GM12878 (cell line): ENCODE data around the gene MYO1E. TPM values are rescaled to one million over a fixed set of nuclear protein-coding genes. Genes with fewer than 3 reads are reported as not detected.

Experiments
- ATAC-seq: fragments of 200-7000 bp; cut with Tn5 transposase; 3 replicates; pipeline ENCODE4 v1.9.1; 2020; ENCODE audit warnings: mild to moderate bottlenecking, moderate library complexity
- BruUV-seq: library from RNA; stranded (reverse); fragments of 400-500 nt; replicated peaks from 2 replicates; lab custom pipeline; 2021; lab: Mats Ljungman, UMichigan
- CTCF ChIA-PET: fragments of 300-600 bp; sonication (Branson Sonifier 250); formaldehyde crosslinking; extraction: SDS; loops from one replicate; lab custom pipeline; 2021; ENCODE audit warnings: inconsistent platforms; lab: Yijun Ruan, JAX
- POLR2A ChIA-PET: fragments of 350-600 bp; formaldehyde crosslinking; extraction: SDS; loops from one replicate; lab custom pipeline; 2021; ENCODE audit warnings: inconsistent platforms; lab: Charles Lee
- RAD21 ChIA-PET: fragments of 300-600 bp; sonication (Branson Sonifier 250); formaldehyde crosslinking; loops from one replicate; lab custom pipeline; 2023; ENCODE audit warnings: antibody characterized with exemption; ENCODE audit not compliant: unreplicated experiment; lab: Charles Lee
- SMC1A ChIA-PET: fragments of 300-600 bp; sonication (Branson Sonifier 250); formaldehyde crosslinking; loops from one replicate; lab custom pipeline; 2023; ENCODE audit not compliant: unreplicated experiment, uncharacterized antibody; lab: Charles Lee
- DNase-seq: peaks from one replicate; pipeline ENCODE4 v3.0.0-alpha.2; 2011; ENCODE audit warnings: low read depth, low spot score
- FAIRE-seq: peaks from 3 replicates; lab custom pipeline; 2011; peaks lifted over from hg19 to GRCh38; lab: Jason Lieb, UNC
- H2AFZ ChIP-seq: 2 replicates; pipeline ENCODE4 v1.6.0; 2011; ENCODE audit warnings: low read depth, low read length, control low read depth; ENCODE audit not compliant: control insufficient read depth
- H3K27ac ChIP-seq: 2 replicates; pipeline ENCODE4 v1.5.1; 2011; ENCODE audit warnings: control low read depth; ENCODE audit not compliant: control insufficient read depth, insufficient read depth
- H3K27me3 ChIP-seq, 2 experiments: replicated peaks in 1 of 2; 2 replicates each; pipeline versions ENCODE4 v1.6.0 to v1.6.1; 2011; ENCODE audit warnings: low read length in 1 of 2; ENCODE audit not compliant: control insufficient read depth in 2 of 2, insufficient read depth in 2 of 2
- H3K36me3 ChIP-seq, 2 experiments: 2 replicates each; pipeline ENCODE4 v1.5.1; 2011; ENCODE audit warnings: low read length in 1 of 2; ENCODE audit not compliant: control insufficient read depth in 2 of 2, insufficient read depth in 2 of 2
- H3K4me1 ChIP-seq: 2 replicates; pipeline ENCODE4 v1.6.1; 2011; ENCODE audit warnings: mild to moderate bottlenecking, low read length, moderate library complexity, mixed read lengths; ENCODE audit not compliant: control insufficient read depth, insufficient read depth
- H3K4me2 ChIP-seq: 2 replicates; pipeline ENCODE4 v1.6.0; 2011; ENCODE audit warnings: control low read depth; ENCODE audit not compliant: control insufficient read depth, insufficient read depth
- H3K4me3 ChIP-seq: fragments of 200-600 bp; sonication (generic); 2 replicates; pipeline ENCODE4 v1.5.1; 2016
- H3K79me2 ChIP-seq: 2 replicates; pipeline ENCODE4 v1.6.0; 2011; ENCODE audit warnings: low read length; ENCODE audit not compliant: control insufficient read depth, insufficient read depth
- H3K9ac ChIP-seq: 2 replicates; pipeline ENCODE4 v1.8.0; 2011; ENCODE audit warnings: low read length, control low read depth, mixed read lengths; ENCODE audit not compliant: control insufficient read depth, insufficient read depth
- H3K9me3 ChIP-seq: replicated peaks from 3 replicates; pipeline ENCODE4 v1.5.1; 2011; ENCODE audit warnings: mild to moderate bottlenecking, low read length; ENCODE audit not compliant: control insufficient read depth, insufficient read depth
- H4K20me1 ChIP-seq: 2 replicates; pipeline ENCODE4 v1.6.0; 2011; ENCODE audit not compliant: control insufficient read depth, insufficient read depth
- BACH1 ChIP-seq: fragments of 450-650 bp; IDR thresholded peaks from 2 replicates; pipeline ENCODE4 v1.6.1; 2017; ENCODE audit warnings: mild to moderate bottlenecking, borderline replicate concordance
- CBFB ChIP-seq: IDR thresholded peaks from 2 replicates; pipeline ENCODE4 v1.6.1; 2016; ENCODE audit warnings: antibody characterized with exemption, low read depth
- CHD2 ChIP-seq: IDR thresholded peaks from 2 replicates; pipeline ENCODE4 v1.6.1; 2011; ENCODE audit warnings: low read depth, low read length, improper control_type of control experiment, borderline replicate concordance
- ESRRA ChIP-seq: IDR thresholded peaks from 2 replicates; pipeline ENCODE4 v1.6.1; 2012; ENCODE audit warnings: mild to moderate bottlenecking, low read length, improper control_type of control experiment
- FOS ChIP-seq: IDR thresholded peaks from 3 replicates; pipeline ENCODE4 v1.6.1; 2011; ENCODE audit warnings: borderline replicate concordance; ENCODE audit not compliant: insufficient read length; ENCODE audit errors: extremely low read depth
- KAT2A ChIP-seq: conservative IDR thresholded peaks from 2 replicates; pipeline ENCODE4 v1.6.1; 2011; ENCODE audit warnings: low read depth, low read length; ENCODE audit not compliant: control insufficient read depth
- NFYB ChIP-seq: IDR thresholded peaks from 2 replicates; pipeline ENCODE4 v1.6.1; 2011; ENCODE audit warnings: low read depth, mild to moderate bottlenecking, low read length, improper control_type of control experiment, moderate library complexity; ENCODE audit not compliant: insufficient read depth
- NKRF ChIP-seq: fragments of 450-650 bp; conservative IDR thresholded peaks from 2 replicates; pipeline ENCODE4 v1.6.1; 2017; ENCODE audit warnings: mild to moderate bottlenecking, moderate library complexity
- PBX3 ChIP-seq: IDR thresholded peaks from 2 replicates; pipeline ENCODE4 v1.6.1; 2011; ENCODE audit warnings: mild to moderate bottlenecking, low read depth, low read length, moderate library complexity; ENCODE audit not compliant: insufficient replicate concordance
- POLR2AphosphoS5 ChIP-seq: IDR thresholded peaks from 2 replicates; pipeline ENCODE4 v1.6.1; 2011; ENCODE audit warnings: mild to moderate bottlenecking, low read length, inconsistent platforms
- POU2F2 ChIP-seq: IDR thresholded peaks from 3 replicates; pipeline ENCODE4 v1.6.1; 2011; ENCODE audit warnings: low read depth, mild to moderate bottlenecking, low read length, borderline replicate concordance
- RAD21 ChIP-seq: IDR thresholded peaks from 2 replicates; pipeline ENCODE4 v1.6.1; 2011; ENCODE audit warnings: mild to moderate bottlenecking, low read depth, low read length, moderate library complexity; ENCODE audit not compliant: insufficient read depth
- RAD51 ChIP-seq: fragments of 450-650 bp; IDR thresholded peaks from 2 replicates; pipeline ENCODE4 v1.6.1; 2016; ENCODE audit warnings: moderate library complexity, mild to moderate bottlenecking, inconsistent platforms
- RELB ChIP-seq: fragments of 450-650 bp; IDR thresholded peaks from 2 replicates; pipeline ENCODE4 v1.6.1; 2017; ENCODE audit warnings: low read depth, mild to moderate bottlenecking, moderate library complexity
- RFX5 ChIP-seq: IDR thresholded peaks from 2 replicates; pipeline ENCODE4 v1.6.1; 2011; ENCODE audit warnings: low read depth, low read length, improper control_type of control experiment
- SIN3A ChIP-seq: IDR thresholded peaks from 2 replicates; pipeline ENCODE4 v1.6.1; 2012; ENCODE audit warnings: low read depth, low read length, improper control_type of control experiment
- SP1 ChIP-seq: IDR thresholded peaks from one replicate; pipeline ENCODE4 v1.6.1; 2011; ENCODE audit warnings: low read depth, low read length
- TCF12 ChIP-seq: IDR thresholded peaks from 2 replicates; pipeline ENCODE4 v1.6.1; 2011; ENCODE audit warnings: low read depth, mild to moderate bottlenecking, low read length
- ZSCAN29 ChIP-seq: fragments of 450-650 bp; IDR thresholded peaks from 2 replicates; pipeline ENCODE4 v1.6.1; 2017; ENCODE audit warnings: mild to moderate bottlenecking, moderate library complexity
- WGBS: methylation state at CpG from one replicate; pipeline ENCODE4 v1.1.6; 2016; ENCODE audit warnings: low lambda C conversion rate; ENCODE audit not compliant: insufficient replicate concordance, insufficient coverage; ENCODE audit errors: missing lambda C conversion rate; 5-methylcytosine and 5-hydroxymethylcytosine counted together
- in situ Hi-C: fragments of 300-500 bp; cut with MboI; formaldehyde crosslinking; loops from 9 replicates; pipeline ENCODE4 v1.14.3; 2018; ENCODE audit warnings: mixed read lengths
- intact Hi-C: fragments of 100-400 bp; cut with micrococcal nuclease; formaldehyde crosslinking; loops from one replicate; pipeline ENCODE4 v1.14.2; 2022; ENCODE audit not compliant: unreplicated experiment
- polyA plus RNA-seq, 11 experiments: library from polyadenylated mRNA; depleted of rRNA in 4 of 11; unstranded in 6 of 11; stranded (reverse) in 5 of 11; fragments of >200 nt; fragmentation: Nextera tagmentation in 4 of 11; fragmentation: Illumina TruSeq in 1 of 11; extraction: Ambion mirVana in 4 of 11; extraction: Trizol in 1 of 11; gene quantifications; 1 replicate in 1 of 11; 2 replicates in 10 of 11; pipeline versions ENCODE4 v1.2.1 to v1.2.3, GENCODE V29; 2011 to 2016; ENCODE audit warnings: inconsistent platforms in 2 of 11, missing spikeins in 2 of 11, low read depth in 1 of 11
- total RNA-seq, 4 experiments: library from RNA; depleted of rRNA in 3 of 4; stranded (reverse); fragments of >200 nt in 3 of 4; fragmentation: Illumina TruSeq in 1 of 4; extraction: Trizol in 1 of 4; gene quantifications; 2 replicates each; pipeline versions ENCODE4 v1.2.1 to v1.2.3, GENCODE V29; 2013 to 2021

MYO1E gene
- total and polyA plus RNA-seq, 10 of the 15 experiments (the other 5 are each of a cell fraction or from before 2014, with no cell fraction given) = 10.3 to 266 (median 64.9) TPM

- in situ Hi-C loops (loop anchor here (5.0 kb wide), 1 partner anchor 177 kb away; no protein-coding TSS in a partner anchor), intact Hi-C loops (loop anchor here (2.0 to 5.0 kb wide), 5 partner anchors 29 to 182 kb away; no protein-coding TSS in a partner anchor)
- POLR2A ChIA-PET = interaction anchor here (0.6 to 2.9 kb wide), 22 partner anchors 9 to 842 kb away, joined by 3 to 17 read pairs (median 4); partner anchors contain the start of gene MYO1E
- Histone ChIP-seq H4K20me1 (no peaks in the 10 kb centered on the region), H3K27ac (peak overlapping the region; percentile 96), H3K9ac (peak overlapping the region; percentile 62), H3K4me2 (peak overlapping the region; percentile 96), H3K4me1 (peaks cover 82% of the 10 kb centered on the region), H3K4me3 (peak overlapping the region; percentile 8; the same call in 1 of the 2 replicates), H3K9me3 (no peaks in the 10 kb centered on the region), H2AFZ (no peak overlapping the region), H3K79me2 (peaks cover 93% of the 10 kb centered on the region), H3K36me3 (peaks cover 1 to 9% of the 10 kb centered on the region in 2 experiments; a peak in 2 of 4 replicates), H3K27me3 (no peaks in the 10 kb centered on the region)
- RAD21 ChIA-PET = interaction anchor here (0.7 to 6.6 kb wide), 24 partner anchors 10 to 320 kb away, joined by 3 to 61 read pairs (median 5); partner anchors contain the start of gene MYO1E
- ATAC-seq = peak; percentile 77
- TSS peak; percentile 35 for BruUV-seq
- peak; percentile 83 for FAIRE-seq
- DNase-seq = peak; percentile 97
- CTCF ChIA-PET = interaction anchor here (0.7 to 7.8 kb wide), 15 partner anchors 10 to 320 kb away, joined by 3 to 68 read pairs (median 4); no protein-coding TSS in a partner anchor
- WGBS = 25% methylated on average over 9 of the region's 9 CpGs
- SMC1A ChIA-PET = interaction anchor here (0.6 to 4.7 kb wide), 38 partner anchors 9 to 320 kb away, joined by 3 to 64 read pairs (median 4); partner anchors contain the start of gene MYO1E
- TF ChIP-seq BACH1 = peak; percentile 77; the same call in 1 of the 2 replicates
- 0 out of 2 replicates have a peak, but pooled peaks have one; percentile 61 for TF ChIP-seq RAD51
- no peak for TF ChIP-seq NKRF
- TF ChIP-seq ESRRA = no peak
- 0 out of 2 replicates have a peak, but pooled peaks have one; percentile 20 for TF ChIP-seq CHD2
- no peak for TF ChIP-seq SIN3A
- TF ChIP-seq PBX3 = no peak
- TF ChIP-seq KAT2A = no peak
- no peak for TF ChIP-seq ZSCAN29
- TF ChIP-seq POLR2AphosphoS5 = no peak
- TF ChIP-seq RAD21 = 0 out of 2 replicates have a peak, but pooled peaks have one; percentile 16
- TF ChIP-seq FOS = no peak
- peak; percentile 85 for TF ChIP-seq CBFB
- no peak for TF ChIP-seq NFYB
- peak; percentile 72; the same call in 1 of the 2 replicates for TF ChIP-seq TCF12
- TF ChIP-seq POU2F2 = peak; percentile 64; the same call in 1 of the 3 replicates
- no peak for TF ChIP-seq RFX5
- TF ChIP-seq SP1 = peak; percentile 64
- peak; percentile 88 for TF ChIP-seq RELB
Measured at GRCh38 chr15:59299929-59300617, 72.6 kb downstream of the MYO1E start.
